ENCODE results near the gene LEPR. TPM values are rescaled to one million over a fixed set of nuclear protein-coding genes. Genes with fewer than 3 reads are reported as not detected.

The LEPR gene, protein sequence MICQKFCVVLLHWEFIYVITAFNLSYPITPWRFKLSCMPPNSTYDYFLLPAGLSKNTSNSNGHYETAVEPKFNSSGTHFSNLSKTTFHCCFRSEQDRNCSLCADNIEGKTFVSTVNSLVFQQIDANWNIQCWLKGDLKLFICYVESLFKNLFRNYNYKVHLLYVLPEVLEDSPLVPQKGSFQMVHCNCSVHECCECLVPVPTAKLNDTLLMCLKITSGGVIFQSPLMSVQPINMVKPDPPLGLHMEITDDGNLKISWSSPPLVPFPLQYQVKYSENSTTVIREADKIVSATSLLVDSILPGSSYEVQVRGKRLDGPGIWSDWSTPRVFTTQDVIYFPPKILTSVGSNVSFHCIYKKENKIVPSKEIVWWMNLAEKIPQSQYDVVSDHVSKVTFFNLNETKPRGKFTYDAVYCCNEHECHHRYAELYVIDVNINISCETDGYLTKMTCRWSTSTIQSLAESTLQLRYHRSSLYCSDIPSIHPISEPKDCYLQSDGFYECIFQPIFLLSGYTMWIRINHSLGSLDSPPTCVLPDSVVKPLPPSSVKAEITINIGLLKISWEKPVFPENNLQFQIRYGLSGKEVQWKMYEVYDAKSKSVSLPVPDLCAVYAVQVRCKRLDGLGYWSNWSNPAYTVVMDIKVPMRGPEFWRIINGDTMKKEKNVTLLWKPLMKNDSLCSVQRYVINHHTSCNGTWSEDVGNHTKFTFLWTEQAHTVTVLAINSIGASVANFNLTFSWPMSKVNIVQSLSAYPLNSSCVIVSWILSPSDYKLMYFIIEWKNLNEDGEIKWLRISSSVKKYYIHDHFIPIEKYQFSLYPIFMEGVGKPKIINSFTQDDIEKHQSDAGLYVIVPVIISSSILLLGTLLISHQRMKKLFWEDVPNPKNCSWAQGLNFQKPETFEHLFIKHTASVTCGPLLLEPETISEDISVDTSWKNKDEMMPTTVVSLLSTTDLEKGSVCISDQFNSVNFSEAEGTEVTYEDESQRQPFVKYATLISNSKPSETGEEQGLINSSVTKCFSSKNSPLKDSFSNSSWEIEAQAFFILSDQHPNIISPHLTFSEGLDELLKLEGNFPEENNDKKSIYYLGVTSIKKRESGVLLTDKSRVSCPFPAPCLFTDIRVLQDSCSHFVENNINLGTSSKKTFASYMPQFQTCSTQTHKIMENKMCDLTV
- polyA plus RNA-seq (2013, experiment 1 of 2), result 55.1 TPM
- 58.6 TPM for polyA plus RNA-seq (2013, experiment 2 of 2)

DNA sequence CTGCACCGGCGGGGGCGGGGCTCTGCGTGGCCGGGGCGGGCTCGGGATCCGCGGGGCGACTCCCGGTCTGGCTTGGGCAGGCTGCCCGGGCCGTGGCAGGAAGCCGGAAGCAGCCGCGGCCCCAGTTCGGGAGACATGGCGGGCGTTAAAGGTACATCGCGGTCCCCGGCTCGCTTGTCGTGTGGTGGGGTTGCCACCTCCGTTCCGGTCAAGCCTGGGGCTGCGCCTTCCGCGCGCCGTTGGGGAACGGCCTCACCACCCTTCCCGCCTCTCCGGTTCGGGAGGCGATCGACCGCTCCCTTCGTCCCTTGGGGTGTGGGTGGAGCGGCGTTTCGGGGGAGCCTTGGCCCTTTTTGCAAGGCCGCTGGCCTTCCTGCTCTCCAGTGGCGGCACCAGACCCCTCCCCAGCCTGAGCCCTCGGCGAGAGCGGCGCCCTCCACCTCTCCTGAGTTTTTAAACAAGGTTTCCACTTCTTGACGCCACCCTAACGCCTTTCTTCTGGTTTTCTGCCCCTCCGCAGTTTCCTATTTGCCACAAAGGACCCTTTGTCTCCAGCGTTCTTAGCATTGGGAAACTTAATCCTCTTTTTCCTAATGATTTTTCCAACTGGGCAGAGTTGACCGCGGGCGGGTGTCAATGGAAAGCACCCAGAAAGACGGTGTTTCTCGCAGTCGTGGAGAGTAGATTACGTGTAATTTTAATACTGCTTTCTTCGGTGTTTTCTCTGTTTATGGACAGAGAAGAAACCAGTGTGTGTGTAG is at the start of gene LEPR, which contains the start of gene LEPROT:
TSS of gene LEPR (plus strand) at position 79 of the 761 bp plus-strand sequence. CDS start 144,898 bp downstream, outside the sequence.
TSS of gene LEPROT (plus strand) at position 79 of the 761 bp plus-strand sequence. CDS start at position 136, 57 bp downstream.
- H3K4me1 ChIP-seq (ENCODE audit: control insufficient read depth, insufficient read depth, low read depth, low read length), result peaks cover 14% of the 10 kb centered on the region
- WGBS, result under 1% methylated on average over 45 of the region's 60 CpGs
- H3K18ac ChIP-seq (ENCODE audit: low read depth in 1 of 2, low read length in 2 of 2), result peak within 1 kb of the TSS; percentile 93 to 100
- DNase-seq, result peak; percentile 72
- peak within 1 kb of the TSS in 1 of 2 experiments; percentile 4 for H2BK12ac ChIP-seq (ENCODE audit: low read length in 2 of 2)
- H3K4me3 ChIP-seq (ENCODE audit: insufficient read depth in 1 of 2, low read depth in 1 of 2, low read length in 2 of 2), result peak within 1 kb of the TSS; percentile 74 to 92
- H3K9me3 ChIP-seq (ENCODE audit: control insufficient read depth, low read length), result no peaks in the 10 kb centered on the region
- H2AK5ac ChIP-seq (ENCODE audit: low read length, severe bottlenecking), result peak within 1 kb of the TSS; percentile 95
- H3K27me3 ChIP-seq (ENCODE audit: control insufficient read depth in 1 of 2, insufficient read depth in 1 of 2, low read length in 2 of 2), result no peaks in the 10 kb centered on the region
- H3K4ac ChIP-seq (ENCODE audit: low read depth in 1 of 2, low read length in 2 of 2), result peak within 1 kb of the TSS; percentile 95 to 96
- H2BK5ac ChIP-seq (ENCODE audit: low read depth, low read length, poor library complexity, severe bottlenecking), result peak within 1 kb of the TSS; percentile 72
- H2BK120ac ChIP-seq (ENCODE audit: low read depth, low read length), result peak within 1 kb of the TSS; percentile 95
- H3K4me2 ChIP-seq (ENCODE audit: low read length, poor library complexity, severe bottlenecking), result peak within 1 kb of the TSS; percentile 55
- H3K36me3 ChIP-seq (ENCODE audit: control insufficient read depth in 1 of 2, insufficient read depth in 2 of 2, low read depth in 1 of 2, low read length in 2 of 2), result peaks cover 0 to 7% of the 10 kb centered on the region in 2 experiments
- H3K27ac ChIP-seq (ENCODE audit: low read length, poor library complexity, severe bottlenecking), result peak within 1 kb of the TSS; percentile 99
- peak within 1 kb of the TSS; percentile 87 for H4K91ac ChIP-seq (ENCODE audit: low read length)
- peak within 1 kb of the TSS; percentile 54 for H2BK15ac ChIP-seq (ENCODE audit: low read depth, poor library complexity, severe bottlenecking)
- peak within 1 kb of the TSS; percentile 98 for H4K8ac ChIP-seq (ENCODE audit: low read length)
- H3K9ac ChIP-seq (ENCODE audit: low read length), result peak within 1 kb of the TSS; percentile 99
- H3K23ac ChIP-seq (ENCODE audit: low read length in 2 of 2), result peak within 1 kb of the TSS in 1 of 2 experiments; percentile 80
- H2AFZ ChIP-seq (ENCODE audit: low read depth, low read length), result peak within 1 kb of the TSS; percentile 79
- H3K14ac ChIP-seq (ENCODE audit: low read length in 2 of 2), result peak within 1 kb of the TSS in 1 of 2 experiments; percentile 87
- H3K79me1 ChIP-seq (replicated peaks; ENCODE audit: low read length, poor library complexity, severe bottlenecking), result no peaks in the 10 kb centered on the region

DNA sequence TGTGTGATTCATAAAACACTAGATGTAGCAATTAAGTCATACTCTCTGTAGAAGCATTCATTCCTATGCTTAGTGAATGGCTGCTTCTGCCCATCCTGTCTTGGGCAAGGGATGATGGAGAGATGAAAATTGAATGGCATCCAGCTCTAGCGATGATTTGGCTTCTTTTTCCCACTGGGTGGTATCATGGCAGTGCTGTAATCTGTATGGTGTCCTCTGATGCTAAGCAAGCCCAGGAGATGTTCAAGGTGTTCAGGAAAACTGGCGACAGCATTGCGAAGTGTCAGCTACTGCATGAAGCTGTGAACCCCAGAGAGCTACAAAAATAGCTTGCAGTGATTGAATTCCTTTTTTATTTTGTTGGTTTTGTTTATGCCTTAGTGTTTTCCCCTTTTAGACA is 48.9 kb upstream of the LEPR start:
- Histone ChIP-seq H3K36me3 (ENCODE audit: control insufficient read depth in 1 of 2, insufficient read depth in 2 of 2, low read depth in 1 of 2, low read length in 2 of 2) (no peaks in the 10 kb centered on the region), H3K9ac (ENCODE audit: low read length) (no peak overlapping the region), H4K8ac (ENCODE audit: low read length) (no peak overlapping the region), H3K4me2 (ENCODE audit: low read length, poor library complexity, severe bottlenecking) (no peak overlapping the region), H2BK120ac (ENCODE audit: low read depth, low read length) (no peak overlapping the region), H2BK15ac (ENCODE audit: low read depth, poor library complexity, severe bottlenecking) (no peak overlapping the region), H2AFZ (ENCODE audit: low read depth, low read length) (no peak overlapping the region), H3K4ac (ENCODE audit: low read depth in 1 of 2, low read length in 2 of 2) (no peak overlapping the region), H2BK12ac (ENCODE audit: low read length in 2 of 2) (no peak overlapping the region), H4K91ac (ENCODE audit: low read length) (no peak overlapping the region), H3K27ac (ENCODE audit: low read length, poor library complexity, severe bottlenecking) (no peak overlapping the region), H2BK5ac (ENCODE audit: low read depth, low read length, poor library complexity, severe bottlenecking) (no peak overlapping the region), H3K4me1 (ENCODE audit: control insufficient read depth, insufficient read depth, low read depth, low read length) (no peaks in the 10 kb centered on the region), H3K9me3 (ENCODE audit: control insufficient read depth, low read length) (no peaks in the 10 kb centered on the region), H3K79me1 (replicated peaks; ENCODE audit: low read length, poor library complexity, severe bottlenecking) (no peaks in the 10 kb centered on the region), H3K18ac (ENCODE audit: low read depth in 1 of 2, low read length in 2 of 2) (peak overlapping the region in 1 of 2 experiments; percentile 2), H3K23ac (ENCODE audit: low read length in 2 of 2) (peak overlapping the region in 1 of 2 experiments; percentile 14), H3K27me3 (ENCODE audit: control insufficient read depth in 1 of 2, insufficient read depth in 1 of 2, low read length in 2 of 2) (no peaks in the 10 kb centered on the region), H2AK5ac (ENCODE audit: low read length, severe bottlenecking) (no peak overlapping the region), H3K4me3 (ENCODE audit: insufficient read depth in 1 of 2, low read depth in 1 of 2, low read length in 2 of 2) (no peak overlapping the region), H3K14ac (ENCODE audit: low read length in 2 of 2) (no peak overlapping the region)
- DNase-seq, result no peak
- 96% methylated on average over 3 of the region's 3 CpGs for WGBS

DNA sequence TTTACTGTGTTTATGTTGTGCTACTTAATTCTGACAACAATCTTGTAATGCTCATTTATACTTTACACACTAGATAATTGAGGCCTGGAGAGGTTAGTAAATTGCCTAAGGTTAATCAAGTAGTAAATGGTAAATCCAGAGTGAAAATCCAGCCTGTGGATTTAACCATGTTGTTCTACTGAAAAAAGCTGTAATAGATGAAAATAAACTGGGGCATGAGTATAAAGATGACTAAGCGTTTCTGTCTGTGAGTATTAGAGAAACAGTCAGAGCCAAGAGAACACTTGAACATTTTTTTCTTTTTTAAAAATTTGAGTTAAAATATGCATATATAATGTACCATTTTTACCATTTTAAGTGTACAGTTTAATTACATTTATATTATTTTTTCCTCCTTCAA is 47.9 kb upstream of the LEPR start:
- Histone ChIP-seq H3K14ac (ENCODE audit: low read length in 2 of 2) (no peak overlapping the region), H4K91ac (ENCODE audit: low read length) (no peak overlapping the region), H3K4me2 (ENCODE audit: low read length, poor library complexity, severe bottlenecking) (no peak overlapping the region), H2BK120ac (ENCODE audit: low read depth, low read length) (no peak overlapping the region), H3K4me3 (ENCODE audit: insufficient read depth in 1 of 2, low read depth in 1 of 2, low read length in 2 of 2) (no peak overlapping the region), H2BK12ac (ENCODE audit: low read length in 2 of 2) (no peak overlapping the region), H2BK5ac (ENCODE audit: low read depth, low read length, poor library complexity, severe bottlenecking) (no peak overlapping the region), H2BK15ac (ENCODE audit: low read depth, poor library complexity, severe bottlenecking) (no peak overlapping the region), H3K23ac (ENCODE audit: low read length in 2 of 2) (no peak overlapping the region), H3K4ac (ENCODE audit: low read depth in 1 of 2, low read length in 2 of 2) (no peak overlapping the region), H3K18ac (ENCODE audit: low read depth in 1 of 2, low read length in 2 of 2) (no peak overlapping the region), H3K27ac (ENCODE audit: low read length, poor library complexity, severe bottlenecking) (no peak overlapping the region), H2AFZ (ENCODE audit: low read depth, low read length) (no peak overlapping the region), H3K36me3 (ENCODE audit: control insufficient read depth in 1 of 2, insufficient read depth in 2 of 2, low read depth in 1 of 2, low read length in 2 of 2) (no peaks in the 10 kb centered on the region), H3K9me3 (ENCODE audit: control insufficient read depth, low read length) (no peaks in the 10 kb centered on the region), H3K4me1 (ENCODE audit: control insufficient read depth, insufficient read depth, low read depth, low read length) (no peaks in the 10 kb centered on the region), H3K9ac (ENCODE audit: low read length) (no peak overlapping the region), H3K27me3 (ENCODE audit: control insufficient read depth in 1 of 2, insufficient read depth in 1 of 2, low read length in 2 of 2) (no peaks in the 10 kb centered on the region), H2AK5ac (ENCODE audit: low read length, severe bottlenecking) (no peak overlapping the region), H4K8ac (ENCODE audit: low read length) (no peak overlapping the region), H3K79me1 (replicated peaks; ENCODE audit: low read length, poor library complexity, severe bottlenecking) (no peaks in the 10 kb centered on the region)
- DNase-seq, result peak; percentile 20
- no CpG with 5 or more reads among the region's 1 CpG for WGBS
